ENCODE results near the gene BIK.
A peak's percentile ranks its signal among the peaks of the same experiment; 100 is the strongest.

BIK gene

DNA sequence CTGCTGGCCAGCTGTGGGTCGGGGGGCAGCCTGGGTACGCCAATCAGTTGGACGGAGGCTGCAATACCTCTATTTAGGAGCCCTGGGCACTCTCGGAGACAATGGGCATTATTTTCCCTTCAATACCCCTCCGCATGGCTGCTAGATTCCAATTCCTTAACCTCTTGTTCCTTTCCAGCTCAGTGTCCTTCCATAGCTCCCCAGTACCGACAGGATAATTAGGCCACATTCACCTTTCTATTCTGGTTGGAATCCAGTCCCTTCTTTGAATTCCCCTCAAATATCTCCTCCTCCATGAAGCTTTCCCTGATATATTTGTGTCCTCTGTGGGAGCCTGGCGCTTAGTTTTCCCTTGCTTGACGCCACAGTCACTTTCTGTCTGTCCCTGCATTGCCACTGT is 4.2 kb upstream of the BIK start:
- DNase-seq, result no peak

DNA sequence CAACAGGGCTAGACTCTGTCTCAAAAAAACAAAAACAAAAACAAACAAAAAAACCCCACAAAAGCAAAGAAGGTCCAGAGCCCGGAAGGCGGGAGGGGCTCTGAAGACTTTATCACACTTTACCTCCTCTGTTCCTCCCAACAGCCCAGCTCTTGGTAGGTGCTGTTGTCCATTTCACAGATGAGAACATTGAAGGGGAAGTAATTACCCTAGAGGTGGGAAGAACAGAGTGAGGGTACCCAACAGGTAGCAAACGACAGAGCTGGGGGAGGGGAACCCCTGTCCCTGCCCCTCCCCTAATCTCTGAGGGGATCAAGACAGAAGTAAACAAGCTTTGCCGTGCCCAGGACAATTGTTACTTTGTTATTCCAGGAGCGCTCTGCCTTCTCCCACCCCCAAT is 1.0 kb upstream of the BIK start:
- DNase-seq, result no peak

DNA sequence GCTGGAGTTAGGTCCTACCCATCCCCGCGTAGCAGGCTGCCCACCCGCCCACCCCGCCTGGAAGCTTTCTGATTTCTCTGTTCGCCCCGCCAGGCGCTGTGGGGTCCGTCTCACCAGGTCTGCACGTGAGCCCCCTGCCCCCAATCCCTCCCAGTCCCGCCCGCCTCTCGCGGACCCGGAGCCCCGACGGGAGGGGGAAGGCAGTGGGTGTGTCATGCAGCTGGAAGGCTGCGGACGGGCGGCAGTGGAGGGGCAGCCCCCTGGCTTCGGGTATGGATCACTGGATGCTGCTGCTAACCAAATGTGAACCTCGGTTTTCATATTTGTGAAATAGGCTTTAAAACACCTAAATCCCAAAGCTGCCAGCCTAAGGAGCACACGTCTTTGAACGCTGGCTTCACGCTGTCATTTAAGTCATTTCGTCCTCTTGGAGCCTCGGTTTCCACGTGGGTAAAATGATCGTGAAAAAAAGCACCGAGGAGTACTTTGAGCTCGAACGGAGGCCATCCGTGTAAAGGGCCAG is 568 bp upstream of the BIK start:
- no peak for DNase-seq

DNA sequence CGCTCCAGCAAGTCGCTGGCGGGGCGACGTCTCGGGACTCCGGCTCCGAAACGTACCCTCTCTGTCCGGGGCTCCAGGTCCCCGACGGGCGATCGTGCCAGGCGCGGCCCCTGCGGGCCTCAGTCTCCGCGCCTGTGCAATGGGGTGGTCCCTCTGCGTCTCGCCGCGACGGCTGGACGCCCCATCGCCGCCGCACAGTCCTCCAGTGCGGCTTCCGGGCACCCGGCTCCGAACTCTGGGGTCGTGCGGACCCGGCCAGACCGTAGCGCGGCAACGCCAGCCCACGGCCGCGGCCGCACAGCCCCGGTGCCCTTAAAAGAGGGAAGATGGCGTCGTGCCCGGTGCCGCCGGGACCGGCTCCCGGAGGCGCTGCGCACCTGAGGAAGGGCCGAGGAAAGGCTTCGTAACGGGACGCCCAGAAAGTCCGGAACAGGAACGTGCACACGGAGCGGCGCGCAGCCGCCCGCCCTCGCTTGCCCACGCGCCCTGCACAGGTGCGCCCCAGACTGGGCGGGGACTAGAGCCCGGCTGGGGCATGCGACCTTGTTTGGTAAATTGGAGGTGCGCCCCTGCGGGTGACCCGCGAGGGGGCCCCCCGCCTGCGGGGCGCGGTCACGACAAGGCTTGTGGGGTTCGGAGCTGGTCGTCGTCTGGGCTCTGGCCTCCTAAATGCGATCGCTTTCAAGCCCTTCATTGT is 525 bp downstream of the BIK start:
- DNase-seq, result peak; percentile 64

DNA sequence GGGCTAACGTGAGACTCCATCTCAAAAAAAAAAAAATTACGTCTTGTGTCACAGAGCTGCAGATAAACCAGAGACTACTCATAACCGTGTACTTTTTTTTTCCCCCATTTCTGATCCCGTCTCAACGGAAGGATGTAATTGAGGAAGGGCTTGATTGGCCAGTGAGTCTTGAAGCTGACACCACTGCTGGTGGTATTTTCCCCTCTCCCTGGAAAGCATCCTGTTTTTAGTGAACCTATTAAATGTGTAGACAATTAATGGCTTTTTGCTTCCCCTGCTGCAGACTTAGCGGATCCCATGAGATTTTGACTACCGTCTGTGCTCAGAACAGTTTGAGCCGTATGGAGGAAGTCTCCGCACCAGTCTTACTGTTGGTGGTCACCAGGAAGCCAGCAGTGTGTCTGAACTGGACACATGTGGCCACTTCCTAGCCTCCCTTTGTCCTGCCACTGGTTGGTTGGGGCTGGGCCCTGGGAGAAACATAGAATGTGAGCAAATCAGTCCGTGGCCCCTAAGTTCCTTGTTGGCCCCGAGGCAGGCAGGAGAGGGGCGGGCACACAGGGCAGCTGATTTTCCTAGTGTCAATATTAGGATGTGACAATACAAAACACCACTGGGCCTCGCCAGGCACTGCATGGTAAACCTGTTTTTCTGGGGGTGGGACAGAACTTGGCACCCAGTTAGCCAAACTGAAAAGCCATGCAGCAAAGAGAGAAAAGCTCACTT is 3.1 kb downstream of the BIK start:
- no peak for DNase-seq

DNA sequence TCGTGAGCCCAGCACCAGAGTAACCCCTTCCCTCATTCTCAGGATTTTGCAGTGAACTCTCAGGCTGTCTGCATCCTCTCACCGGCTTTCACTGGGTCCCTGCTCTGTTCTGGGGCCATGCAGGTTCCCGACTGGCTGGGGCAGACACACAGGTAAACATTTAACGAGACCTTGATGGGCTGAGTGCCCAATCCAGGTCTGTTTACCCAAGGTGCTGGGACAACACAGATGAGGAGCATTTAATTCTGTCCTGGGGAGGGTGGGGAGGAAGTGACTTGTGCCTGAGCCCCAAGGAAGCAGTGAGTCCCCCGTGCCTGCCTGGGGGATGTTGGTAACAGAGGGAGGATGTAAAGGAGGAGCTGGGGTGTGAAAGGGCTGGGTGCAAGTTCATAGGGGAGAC is 4.4 kb downstream of the BIK start:
- DNase-seq, result no peak

DNA sequence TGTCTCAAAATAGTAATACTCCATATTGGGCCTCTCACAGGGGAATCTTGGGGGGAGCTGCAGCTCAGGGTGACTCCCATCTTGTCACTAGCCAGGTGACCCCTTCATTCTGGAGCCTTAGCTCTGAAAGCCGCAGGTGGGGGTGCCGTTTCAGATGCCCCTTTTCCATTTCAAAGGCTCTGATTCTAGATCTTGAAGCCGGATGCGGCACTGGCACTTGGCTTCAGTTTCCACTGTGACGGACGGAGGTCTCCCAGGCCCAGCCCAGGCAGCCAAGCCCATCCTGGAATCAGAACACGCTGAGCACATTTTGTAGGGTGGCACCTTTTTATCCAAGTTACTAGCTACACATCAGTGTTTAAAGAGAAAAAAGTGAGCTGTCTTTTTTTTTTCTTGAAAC is 6.4 kb downstream of the BIK start:
- DNase-seq, result no peak

- no peak for DNase-seq
These were observed 7.7 kb downstream of the BIK start for GRCh38 chr22:43118024-43118849.

- no peak for DNase-seq
These were observed 8.5 kb downstream of the BIK start for GRCh38 chr22:43118953-43119458.

GRCh38 chr22:43126501-43127165 is 16.1 kb downstream of the BIK start:
- DNase-seq, result no peak

- no peak for DNase-seq
These were observed 16.8 kb downstream of the BIK start for GRCh38 chr22:43127166-43127908.

DNA sequence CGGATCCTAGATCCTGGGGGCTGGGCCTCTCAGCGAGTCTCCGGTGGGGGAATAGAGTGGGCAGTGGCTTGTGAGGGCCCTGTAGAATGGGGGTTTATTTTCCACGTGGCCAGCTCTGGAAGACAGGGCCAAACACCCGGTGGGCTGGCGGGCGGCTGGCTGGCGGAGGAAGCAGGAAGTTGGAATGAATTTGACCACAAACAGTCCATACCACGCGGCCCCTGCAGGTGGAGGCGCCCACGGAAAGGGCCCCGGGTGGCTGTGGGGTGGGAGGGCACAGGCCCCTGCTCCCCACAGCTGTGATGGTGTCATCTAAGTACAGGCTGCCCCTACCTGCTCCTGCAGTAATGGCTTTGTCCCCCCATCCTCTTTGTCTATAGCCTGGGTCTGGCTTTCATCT is 17.6 kb downstream of the BIK start:
- no peak for DNase-seq

DNA sequence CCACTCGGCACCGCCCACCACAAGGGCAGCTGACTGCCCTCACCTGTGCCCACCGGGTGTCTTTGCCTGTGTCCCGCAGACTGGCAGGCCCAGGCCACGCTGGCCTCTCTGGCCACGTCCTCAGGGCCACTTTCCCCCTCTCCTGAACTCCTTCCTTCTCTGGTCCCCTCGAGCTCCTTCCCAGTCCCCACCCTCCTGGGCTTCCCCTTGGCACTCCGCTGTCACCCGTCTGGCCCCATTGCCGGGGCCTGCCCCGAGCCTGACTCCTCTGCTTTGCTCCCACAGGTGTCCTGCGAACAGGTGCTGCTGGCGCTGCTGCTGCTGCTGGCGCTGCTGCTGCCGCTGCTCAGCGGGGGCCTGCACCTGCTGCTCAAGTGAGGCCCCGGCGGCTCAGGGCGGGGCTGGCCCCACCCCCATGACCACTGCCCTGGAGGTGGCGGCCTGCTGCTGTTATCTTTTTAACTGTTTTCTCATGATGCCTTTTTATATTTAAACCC is 18.4 kb downstream of the BIK start:
- no peak for DNase-seq

DNA sequence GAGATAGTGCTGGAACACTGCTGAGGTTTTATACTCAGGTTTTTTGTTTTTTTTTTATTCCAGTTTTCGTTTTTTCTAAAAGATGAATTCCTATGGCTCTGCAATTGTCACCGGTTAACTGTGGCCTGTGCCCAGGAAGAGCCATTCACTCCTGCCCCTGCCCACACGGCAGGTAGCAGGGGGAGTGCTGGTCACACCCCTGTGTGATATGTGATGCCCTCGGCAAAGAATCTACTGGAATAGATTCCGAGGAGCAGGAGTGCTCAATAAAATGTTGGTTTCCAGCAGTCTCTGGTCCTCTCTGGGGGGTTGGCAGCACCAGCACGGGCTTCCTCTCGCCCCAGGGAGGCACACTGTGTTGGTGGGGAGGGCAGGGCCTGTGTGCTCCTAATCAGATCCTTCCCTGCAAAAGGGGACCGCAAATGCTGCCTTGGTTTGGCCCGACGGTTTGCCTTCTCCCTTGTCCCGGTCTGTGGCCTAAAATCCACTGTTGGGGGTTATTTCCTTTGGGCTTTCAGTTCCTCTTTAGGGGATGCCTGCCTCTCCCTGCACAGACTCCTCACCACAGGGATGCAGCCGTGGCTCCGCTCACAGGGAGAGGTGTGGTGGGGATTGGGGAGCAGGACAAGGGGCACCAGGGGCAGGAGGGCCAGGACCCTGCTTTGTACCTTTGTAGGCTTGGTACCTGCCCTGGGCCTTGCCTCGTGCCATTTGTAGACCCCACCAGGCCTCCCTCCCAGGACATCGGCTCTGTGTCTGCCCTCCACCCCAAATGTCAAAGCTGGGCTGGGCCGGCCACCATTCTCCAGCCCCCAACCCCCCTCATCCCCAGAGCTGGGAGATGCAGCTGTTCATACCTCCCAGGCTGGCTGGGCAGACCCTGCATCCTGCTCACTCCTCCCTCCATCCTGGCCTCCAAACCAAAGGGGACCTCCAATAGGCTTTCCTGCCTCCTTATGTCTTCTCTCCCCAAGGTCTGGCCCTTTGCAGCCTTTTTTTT is 19.2 kb downstream of the BIK start:
- no peak for DNase-seq

DNA sequence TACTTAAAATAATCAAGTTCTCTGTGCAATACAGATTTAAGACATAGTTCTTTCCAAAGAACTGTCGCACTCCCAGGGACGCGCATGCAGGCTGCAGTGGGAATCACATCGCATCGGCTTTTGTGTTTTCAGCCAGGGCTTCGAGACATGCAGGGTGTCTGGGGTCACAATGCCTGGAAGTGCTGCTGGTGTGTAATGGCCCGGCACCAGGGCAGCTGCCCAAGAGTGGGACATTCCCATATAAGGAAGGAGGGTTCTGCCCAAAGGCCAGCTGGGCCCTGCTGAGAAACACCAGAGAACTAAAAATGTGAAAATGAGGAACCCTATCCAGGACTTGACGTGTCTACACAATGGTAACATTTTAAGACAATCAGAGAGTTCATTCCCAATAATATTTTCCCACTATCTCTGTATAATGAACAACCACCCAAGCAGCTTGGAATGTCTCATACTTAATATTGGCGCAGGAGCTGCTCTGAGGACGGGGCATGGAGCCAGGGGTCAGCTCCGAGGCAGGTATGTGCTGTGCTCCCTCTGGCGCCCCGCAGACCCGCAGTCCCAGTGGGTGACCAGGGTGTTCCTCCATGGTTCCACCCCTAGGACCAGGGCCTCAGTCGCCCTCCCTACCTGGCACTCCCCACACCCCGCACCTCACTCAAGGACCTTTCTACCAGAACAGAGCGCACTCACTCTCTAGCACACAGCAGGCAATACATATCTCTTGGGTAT is 21.4 kb downstream of the BIK start:
- no peak for DNase-seq

DNA sequence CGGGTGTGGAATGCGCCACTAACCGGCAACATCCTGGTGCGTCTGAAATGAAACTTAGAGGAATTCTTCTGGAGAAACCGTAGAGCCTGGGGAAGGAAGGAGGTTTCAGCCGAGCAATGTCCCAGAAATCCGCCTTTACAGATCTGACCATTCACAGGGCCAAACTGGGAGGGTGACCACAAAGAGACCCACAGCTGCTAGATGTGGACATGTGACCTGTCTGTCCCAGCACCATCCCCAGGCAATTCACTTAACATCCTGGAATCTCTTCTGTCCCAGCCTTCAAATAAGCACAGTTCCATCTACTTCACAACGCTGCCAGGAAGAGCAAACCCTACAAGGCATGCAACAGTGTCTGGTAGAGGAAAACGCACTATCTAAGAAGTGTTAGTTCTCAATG is 22.9 kb downstream of the BIK start:
- no peak for DNase-seq

DNA sequence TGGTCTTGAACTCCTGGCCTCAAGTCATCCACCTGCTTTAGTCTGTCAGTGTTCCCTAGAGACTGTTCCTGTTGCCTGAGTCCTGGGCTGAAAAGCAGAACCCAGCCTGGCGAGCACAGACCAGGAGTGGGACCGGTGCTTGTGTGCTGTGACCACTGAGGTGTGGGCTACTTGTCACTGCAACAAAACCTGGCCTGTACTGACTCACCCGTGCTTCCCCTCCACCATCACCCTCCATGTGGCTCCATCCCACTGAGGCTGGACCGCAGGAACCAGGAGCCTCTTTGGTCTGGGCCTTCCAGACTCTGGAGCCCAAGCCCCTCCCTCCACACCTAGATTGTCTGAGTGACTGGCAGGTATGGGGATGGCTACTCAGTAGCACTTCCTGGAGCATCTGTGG is 24.0 kb downstream of the BIK start:
- no peak for DNase-seq

DNA sequence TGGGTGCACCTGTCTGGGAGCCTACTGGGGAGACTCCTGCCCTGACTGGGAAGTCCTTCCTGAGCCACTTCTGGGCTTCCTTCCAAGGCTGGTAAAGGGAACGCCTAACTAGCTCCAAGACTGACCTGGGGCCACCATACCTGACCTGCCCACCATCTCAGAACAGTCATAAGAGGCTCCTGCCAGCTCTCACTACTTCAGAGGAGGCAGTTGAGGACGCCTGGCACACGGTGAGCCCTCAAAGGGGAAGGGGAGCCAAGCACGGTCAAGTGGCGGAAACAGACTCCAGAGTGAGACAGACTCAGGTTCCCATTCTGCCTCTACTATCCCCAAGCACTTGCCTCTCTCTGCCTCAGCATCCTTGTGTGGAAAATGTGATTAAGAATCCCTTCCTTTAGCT is 25.0 kb downstream of the BIK start:
- no peak for DNase-seq

DNA sequence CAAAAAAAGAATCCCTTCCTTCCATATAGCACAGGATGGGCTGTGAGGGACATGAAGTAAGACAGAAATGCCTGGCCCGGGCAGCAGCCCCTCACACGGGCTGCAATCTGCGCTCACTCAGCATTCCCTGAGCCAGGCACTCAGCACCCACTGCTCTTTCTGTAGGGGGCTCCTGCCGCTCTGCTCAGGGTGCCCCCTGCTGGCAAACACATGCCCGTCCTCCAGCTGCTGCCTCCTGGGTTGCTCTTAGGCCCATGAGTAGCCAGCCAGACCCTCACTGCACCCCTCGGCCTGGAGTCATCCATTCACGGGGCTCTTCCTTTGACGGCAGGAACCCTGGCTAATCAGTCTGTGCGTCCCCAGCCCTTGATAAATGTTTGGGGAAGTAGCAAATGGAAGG is 25.7 kb downstream of the BIK start:
- DNase-seq, result peak; percentile 35

- no peak for DNase-seq
These were observed 26.3 kb downstream of the BIK start for GRCh38 chr22:43136801-43137200.
